H1 (cell line): ENCODE results near the gene NFIX. TPM values are rescaled to one million over a fixed set of nuclear protein-coding genes. Genes with fewer than 3 reads are reported as not detected.
A peak's percentile ranks its signal among the peaks of the same experiment; 100 is the strongest.

Source experiments
- ATF2 ChIP-seq: IDR thresholded peaks from 2 replicates; pipeline ENCODE4 v1.6.1; 2012; ENCODE audit warnings: low read length, inconsistent platforms
- CEBPB ChIP-seq: IDR thresholded peaks from 2 replicates; pipeline ENCODE4 v1.6.1; 2012; ENCODE audit warnings: low read depth, low read length
- CREB1 ChIP-seq: IDR thresholded peaks from 2 replicates; pipeline ENCODE4 v1.6.1; 2012; ENCODE audit warnings: inconsistent platforms
- CTCF ChIP-seq, 3 experiments: IDR thresholded peaks; 1 replicate in 2 of 3; 2 replicates in 1 of 3; pipeline versions ENCODE4 v1.5.1 to v1.6.1; 2011; ENCODE audit warnings: low read length in 3 of 3, mild to moderate bottlenecking in 3 of 3, inconsistent platforms in 2 of 3, low read depth in 1 of 3, moderate library complexity in 1 of 3; ENCODE audit not compliant: insufficient read depth in 1 of 3; ENCODE audit errors: control extremely low read depth in 1 of 3
- EP300 ChIP-seq, 2 experiments: IDR thresholded peaks; 1 replicate in 1 of 2; 2 replicates in 1 of 2; pipeline ENCODE4 v1.6.1; 2011 to 2012; ENCODE audit warnings: low read depth in 2 of 2, low read length in 2 of 2, mild to moderate bottlenecking in 2 of 2, borderline replicate concordance in 1 of 2, inconsistent platforms in 1 of 2, moderate library complexity in 1 of 2
- MAX ChIP-seq: IDR thresholded peaks from 2 replicates; pipeline ENCODE4 v1.6.1; 2012; ENCODE audit warnings: inconsistent platforms
- POLR2A ChIP-seq, 2 experiments: IDR thresholded peaks; 1 replicate in 1 of 2; 2 replicates in 1 of 2; pipeline ENCODE4 v1.6.1; 2011; ENCODE audit warnings: low read depth in 2 of 2, low read length in 2 of 2, mild to moderate bottlenecking in 2 of 2; ENCODE audit errors: control extremely low read depth in 1 of 2
- RAD21 ChIP-seq, 2 experiments: IDR thresholded peaks in 1 of 2; conservative IDR thresholded peaks in 1 of 2; 2 replicates each; pipeline ENCODE4 v1.6.1; 2011; ENCODE audit warnings: low read depth in 2 of 2, low read length in 2 of 2, improper control_type of control experiment in 1 of 2, inconsistent platforms in 1 of 2, mild to moderate bottlenecking in 1 of 2, moderate library complexity in 1 of 2
- SP2 ChIP-seq: IDR thresholded peaks from 2 replicates; pipeline ENCODE4 v1.6.1; 2012; ENCODE audit warnings: mild to moderate bottlenecking, low read length, inconsistent platforms
- TAF1 ChIP-seq: IDR thresholded peaks from 2 replicates; pipeline ENCODE4 v1.6.1; 2011; ENCODE audit warnings: mild to moderate bottlenecking, low read depth, low read length
- TEAD4 ChIP-seq: IDR thresholded peaks from 2 replicates; pipeline ENCODE4 v1.6.1; 2012; ENCODE audit warnings: low read depth, low read length, inconsistent platforms, mixed read lengths
- YY1 ChIP-seq: IDR thresholded peaks from 2 replicates; pipeline ENCODE4 v1.6.1; 2011; ENCODE audit warnings: low read depth, mild to moderate bottlenecking, low read length
- polyA plus RNA-seq, 7 experiments: library from polyadenylated mRNA; depleted of rRNA in 3 of 7; stranded (reverse) in 5 of 7; unstranded in 2 of 7; fragments of >200 nt in 5 of 7; fragments of 200-250 nt in 2 of 7; gene quantifications; 1 replicate in 5 of 7; 2 replicates in 1 of 7; 4 replicates in 1 of 7; pipeline versions ENCODE4 v1.2.1 to v1.2.3, GENCODE V29; 2011 to 2013; ENCODE audit warnings: missing spikeins in 2 of 7, mixed read lengths in 2 of 7
- total RNA-seq: library from RNA; stranded (reverse); fragmentation: NEBNext Ultra II Directional; extraction: Animal tissue kit (Norgen Biotek cat#: 25700); gene quantifications from 2 replicates; pipeline ENCODE4 v1.2.1, GENCODE V29; 2021

NFIX gene
- total and polyA plus RNA-seq, 2 of the 8 experiments (the other 6 are each of a cell fraction or from before 2014, with no cell fraction given): 0.03 to 0.20 TPM

GRCh38 chr19:12983542-12984142 is 11.6 kb upstream of the NFIX start (continued):
- TF ChIP-seq RAD21 (IDR thresholded peaks at IDR 0.05 in 1 of 2, conservative IDR thresholded peaks at IDR 0.05 in 1 of 2; ENCODE audit: low read depth in 2 of 2, low read length in 2 of 2): peak; percentile 64 to 73
- peak in 1 of 2 experiments; percentile 31; a peak in 1 of 3 replicates for TF ChIP-seq EP300 (IDR thresholded peaks at IDR 0.05; ENCODE audit: borderline replicate concordance in 1 of 2, low read depth in 2 of 2, low read length in 2 of 2)
- TF ChIP-seq SP2: no peak
- peak; percentile 87 to 89 (median 88) for TF ChIP-seq CTCF (IDR thresholded peaks at IDR 0.05; ENCODE audit: control extremely low read depth in 1 of 3, insufficient read depth in 1 of 3, low read depth in 1 of 3, low read length in 3 of 3)
- no peak for TF ChIP-seq POLR2A (IDR thresholded peaks at IDR 0.05; ENCODE audit: control extremely low read depth in 1 of 2, low read depth in 2 of 2, low read length in 2 of 2)
- TF ChIP-seq CREB1: peak; percentile 76; the same call in 1 of the 2 replicates
- TF ChIP-seq MAX: peak; percentile 61; the same call in 1 of the 2 replicates
- peak; percentile 57; the same call in 1 of the 2 replicates for TF ChIP-seq ATF2
- TF ChIP-seq TAF1: no peak
- TF ChIP-seq TEAD4: peak; percentile 85
- TF ChIP-seq YY1: 0 out of 2 replicates have a peak, but pooled peaks have one; percentile 37
- peak; percentile 45; the same call in 1 of the 2 replicates for TF ChIP-seq CEBPB
- TF ChIP-seq, all 59 proteins: peak for 16
